22Rv1 (cell line): ENCODE results near the gene NOP53.

ENCODE experiments used
- CTCF ChIP-seq: fragments of 450-650 bp; IDR thresholded peaks from 2 replicates; pipeline ENCODE4 v1.5.1; 2017; ENCODE audit warnings: mild to moderate bottlenecking
- ZFX ChIP-seq: fragments of 450-650 bp; IDR thresholded peaks from 2 replicates; pipeline ENCODE4 v1.6.1; 2017; ENCODE audit warnings: antibody characterized with exemption, borderline replicate concordance

- TF ChIP-seq CTCF: no peak
- TF ChIP-seq ZFX: no peak
These were observed 15.9 kb upstream of the NOP53 start for GRCh38 chr19:47729468-47729798.
